IPS DF 19.7 (cell line): ENCODE results near the gene TGM6.

Experiments used
- DNase-seq: peaks from one replicate; pipeline ENCODE4 v3.0.0-alpha.2; 2013; ENCODE audit warnings: low read depth, low spot score

Gene TGM6

DNA sequence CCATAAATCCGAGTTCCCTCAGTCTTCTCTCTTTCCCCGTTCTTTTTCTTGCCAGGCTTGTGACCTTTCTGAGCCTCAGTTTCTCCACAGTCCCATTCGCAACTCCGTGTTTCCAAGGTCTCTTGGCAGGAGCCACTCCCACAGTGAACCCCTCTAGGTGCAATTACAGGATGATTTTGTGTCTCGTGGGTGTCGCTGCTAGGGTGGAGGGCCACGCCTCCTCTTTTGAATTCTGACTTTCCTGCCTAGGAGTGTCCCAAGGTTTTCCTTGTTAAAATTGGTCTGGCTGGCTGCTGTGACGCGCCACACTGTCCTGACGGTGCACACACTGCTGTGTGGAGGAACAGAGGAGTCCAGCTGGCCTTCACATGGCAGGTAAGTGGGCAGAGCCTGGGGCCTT is at the start of gene TGM6:
TSS of gene TGM6 (plus strand) at position 301 of the 400 bp plus-strand sequence. CDS start at position 369, 68 bp downstream.
- no peak for DNase-seq

- no peak for DNase-seq
Observed at GRCh38 chr20:2331106-2331505, 49.6 kb upstream of the TGM6 start.

DNA sequence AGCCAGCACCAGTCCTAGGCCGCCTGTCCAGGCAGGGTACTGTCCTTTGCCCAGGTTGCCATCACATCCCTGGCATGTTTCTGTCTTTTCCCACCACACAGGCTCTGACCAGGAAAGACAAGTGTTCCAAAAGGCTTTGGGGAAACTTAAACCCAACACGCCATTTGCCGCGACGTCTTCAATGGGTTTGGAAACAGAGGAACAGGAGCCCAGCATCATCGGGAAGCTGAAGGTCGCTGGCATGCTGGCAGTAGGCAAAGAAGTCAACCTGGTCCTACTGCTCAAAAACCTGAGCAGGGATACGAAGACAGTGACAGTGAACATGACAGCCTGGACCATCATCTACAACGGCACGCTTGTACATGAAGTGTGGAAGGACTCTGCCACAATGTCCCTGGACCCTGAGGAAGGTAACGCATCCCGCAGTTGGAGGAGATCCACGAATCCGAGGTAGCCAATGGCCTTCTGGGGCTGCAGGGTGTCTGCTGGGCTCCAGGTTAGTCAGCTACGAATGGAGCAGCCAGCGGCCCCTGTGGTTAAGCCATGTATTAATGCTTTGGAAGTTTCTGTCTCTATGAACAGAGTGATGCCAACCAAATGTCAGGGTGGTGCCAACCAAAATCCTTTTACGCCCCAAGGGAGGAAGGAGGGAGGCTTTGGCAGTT is 48.7 kb upstream of the TGM6 start:
- no peak for DNase-seq

- DNase-seq, result no peak
Observed at GRCh38 chr20:2332711-2333110, 48.0 kb upstream of the TGM6 start.

GRCh38 chr20:2333821-2334220 is 46.9 kb upstream of the TGM6 start:
- DNase-seq, result no peak

GRCh38 chr20:2335096-2335870 is 45.4 kb upstream of the TGM6 start:
- no peak for DNase-seq

GRCh38 chr20:2336471-2336870 is 44.2 kb upstream of the TGM6 start:
- DNase-seq, result no peak

GRCh38 chr20:2337142-2337541 is 43.6 kb upstream of the TGM6 start:
- DNase-seq, result no peak

GRCh38 chr20:2338411-2339066 is 42.2 kb upstream of the TGM6 start:
- no peak for DNase-seq

- no peak for DNase-seq
Observed at GRCh38 chr20:2340136-2340535, 40.6 kb upstream of the TGM6 start.

DNA sequence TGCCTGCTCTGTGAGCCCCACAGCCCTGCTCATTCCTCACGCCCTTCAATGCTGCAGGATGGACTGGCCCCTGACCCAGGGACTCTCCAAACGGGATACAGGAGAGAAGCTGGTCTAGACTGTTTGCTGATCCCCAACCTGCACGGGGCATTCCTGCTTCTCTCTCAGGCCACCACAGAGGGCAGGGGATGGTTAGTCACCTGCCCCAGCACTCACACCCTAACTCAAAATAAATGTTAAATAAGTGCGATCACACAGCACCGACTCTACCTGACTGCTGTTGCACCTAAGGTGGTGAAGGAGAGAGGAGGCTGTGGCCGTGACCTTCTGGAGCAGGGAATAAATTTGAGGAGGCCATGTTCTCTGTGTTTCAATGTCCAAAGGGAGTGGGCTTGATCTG is 39.9 kb upstream of the TGM6 start:
- DNase-seq, result no peak

- DNase-seq, result no peak
Observed at GRCh38 chr20:2341336-2341735, 39.4 kb upstream of the TGM6 start.

DNA sequence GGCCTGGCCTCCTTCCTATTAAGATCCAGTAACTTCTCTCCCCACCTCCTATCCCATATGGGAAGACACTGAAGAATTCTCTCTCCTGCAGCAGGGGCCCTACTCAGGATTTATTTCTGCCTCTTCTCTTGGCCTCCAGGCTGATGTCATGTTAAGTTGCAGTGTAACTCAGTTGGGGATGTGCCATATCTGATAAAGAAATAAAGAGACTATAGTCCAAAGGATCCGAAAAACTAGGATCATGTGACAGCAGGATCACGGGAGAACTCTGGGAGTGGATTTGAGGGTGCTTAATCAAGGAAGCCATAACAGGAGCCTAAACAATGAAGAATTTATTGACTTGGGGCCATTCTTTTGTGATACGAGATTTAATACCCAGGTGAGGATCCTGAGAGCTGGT is 38.5 kb upstream of the TGM6 start:
- DNase-seq, result no peak

DNA sequence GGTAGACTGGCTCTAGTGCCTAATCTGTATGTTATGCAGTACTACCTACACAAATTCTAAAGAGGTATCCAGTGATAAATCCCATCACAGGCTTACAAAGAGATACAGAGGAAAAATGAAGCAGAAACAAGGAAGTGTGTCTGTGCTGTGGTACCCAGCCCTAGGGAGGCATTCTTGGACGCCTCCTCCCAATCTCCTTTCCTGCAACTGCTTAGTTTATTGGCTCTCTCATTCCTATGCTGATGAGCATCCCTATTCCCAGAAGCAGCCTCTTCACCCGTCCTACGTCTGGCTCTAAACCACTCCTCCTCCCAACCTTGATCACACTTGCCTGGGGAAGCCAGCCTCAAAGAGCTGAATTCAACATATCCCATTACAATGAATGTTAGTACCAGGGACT is 34.5 kb upstream of the TGM6 start:
- DNase-seq, result no peak

DNA sequence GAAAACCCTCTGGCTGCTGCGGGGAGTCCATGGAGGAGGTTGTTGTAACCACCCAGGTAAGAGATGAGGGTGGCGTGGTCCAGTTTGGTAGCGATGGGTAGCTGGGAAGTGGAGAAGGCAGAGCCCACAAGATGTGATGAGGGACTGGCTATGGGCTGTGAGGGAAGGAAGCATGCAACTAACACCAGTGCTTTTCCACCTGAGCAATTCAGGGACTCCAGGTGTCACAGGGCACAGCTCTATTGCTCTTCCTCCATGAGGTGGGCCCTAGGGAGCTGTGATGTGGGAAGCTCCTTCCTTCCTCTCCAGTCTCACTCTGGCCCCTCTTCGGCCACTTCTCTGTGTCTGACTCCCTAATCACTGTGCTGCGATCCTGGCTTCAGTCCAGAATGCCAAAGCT is 32.4 kb upstream of the TGM6 start:
- no peak for DNase-seq

- no peak for DNase-seq
Observed at GRCh38 chr20:2349801-2350200, 30.9 kb upstream of the TGM6 start.

- no peak for DNase-seq
Observed at GRCh38 chr20:2350606-2351005, 30.1 kb upstream of the TGM6 start.

- DNase-seq, result no peak
Observed at GRCh38 chr20:2353231-2353630, 27.5 kb upstream of the TGM6 start.

GRCh38 chr20:2357114-2357513 is 23.6 kb upstream of the TGM6 start:
- DNase-seq, result no peak

GRCh38 chr20:2358006-2358405 is 22.7 kb upstream of the TGM6 start:
- no peak for DNase-seq

GRCh38 chr20:2361035-2361593 is 19.6 kb upstream of the TGM6 start:
- DNase-seq, result no peak

GRCh38 chr20:2363187-2363586 is 17.5 kb upstream of the TGM6 start:
- no peak for DNase-seq

- DNase-seq, result no peak
Observed at GRCh38 chr20:2363587-2363986, 17.1 kb upstream of the TGM6 start.
